Activated CD8-positive, alpha-beta memory T cell treated with anti-CD3 and anti-CD28 coated beads for 1 hour (primary cell): ENCODE data around the gene KRT4.
"Not testable (repeated sequence)": the region's sequence is repeated elsewhere in the genome, so short reads cannot be mapped to it uniquely, and the experiment has no call there.

Experiments used
- DNase-seq, 2 donors: peaks; one replicate each; pipeline ENCODE4 v3.0.0-alpha.2; 2020; ENCODE audit warnings: low read depth in 1 of 2; ENCODE audit errors: extremely low read depth in 1 of 2

The KRT4 gene

GRCh38 chr12:52813885-52814709 lies at the start of gene KRT4:
Gene KRT4, minus strand, starts transcription at chr12:52814116. Its CDS starts 58 bp downstream, at chr12:52814058.
- no peak for DNase-seq

- no peak for DNase-seq
These were observed 48.1 kb upstream of the KRT4 start for GRCh38 chr12:52862023-52862422.

- DNase-seq, result no peak
These were observed 47.6 kb upstream of the KRT4 start for GRCh38 chr12:52861511-52861910.

GRCh38 chr12:52860102-52860823 lies 46.3 kb upstream of the KRT4 start:
- DNase-seq, result no peak

GRCh38 chr12:52857500-52857899 lies 43.6 kb upstream of the KRT4 start:
- no peak for DNase-seq

- no peak for DNase-seq
These were observed 42.9 kb upstream of the KRT4 start for GRCh38 chr12:52856787-52857186.

- not testable (repeated sequence) for DNase-seq
These were observed 42.2 kb upstream of the KRT4 start for GRCh38 chr12:52856077-52856476.

GRCh38 chr12:52851787-52852186 lies 37.9 kb upstream of the KRT4 start:
- DNase-seq, result no peak

- no peak for DNase-seq
These were observed 36.8 kb upstream of the KRT4 start for GRCh38 chr12:52850681-52851080.

- DNase-seq, result no peak
These were observed 35.6 kb upstream of the KRT4 start for GRCh38 chr12:52849511-52849910.

GRCh38 chr12:52848661-52849255 lies 34.8 kb upstream of the KRT4 start, which contains the start of gene KRT78:
Gene KRT78, minus strand, starts transcription at chr12:52848994. Its CDS starts 64 bp downstream, at chr12:52848930.
- DNase-seq, result no peak

- DNase-seq, result no peak
These were observed 33.6 kb upstream of the KRT4 start for GRCh38 chr12:52847335-52848102.

- DNase-seq, result no peak
These were observed 32.5 kb upstream of the KRT4 start for GRCh38 chr12:52846356-52846970.

GRCh38 chr12:52845946-52846345 lies 32.0 kb upstream of the KRT4 start:
- DNase-seq, result no peak

GRCh38 chr12:52844386-52844785 lies 30.5 kb upstream of the KRT4 start:
- DNase-seq, result no peak

- DNase-seq, result no peak
These were observed 25.7 kb upstream of the KRT4 start for GRCh38 chr12:52839436-52840105.

- no peak for DNase-seq
These were observed 24.9 kb upstream of the KRT4 start for GRCh38 chr12:52838609-52839435.

GRCh38 chr12:52837781-52838608 lies 24.1 kb upstream of the KRT4 start:
- DNase-seq, result no peak
